Panc1 (cell line): ENCODE data around the gene SHC3.

Experiments used
- CTCF ChIP-seq: fragments of 450-650 bp; IDR thresholded peaks from 2 replicates; pipeline ENCODE4 v1.5.1; 2017; ENCODE audit warnings: mild to moderate bottlenecking
- POLR2AphosphoS5 ChIP-seq: IDR thresholded peaks from 2 replicates; pipeline ENCODE4 v1.6.1; 2012; ENCODE audit warnings: mild to moderate bottlenecking, low read depth, low read length, moderate library complexity
- SIN3A ChIP-seq: IDR thresholded peaks from 2 replicates; pipeline ENCODE4 v1.6.1; 2012; ENCODE audit warnings: low read depth, mild to moderate bottlenecking, low read length, moderate library complexity, borderline replicate concordance; ENCODE audit not compliant: insufficient read depth
- TCF7L2 ChIP-seq: IDR thresholded peaks from 2 replicates; pipeline ENCODE4 v1.6.1; 2011; ENCODE audit warnings: mild to moderate bottlenecking, low read depth, low read length, inconsistent platforms
- TF ChIP-seq, protein P1 (sequence below), 2 experiments: IDR thresholded peaks; 2 replicates each; pipeline ENCODE4 v1.6.1; 2011 to 2012; ENCODE audit warnings: low read depth in 2 of 2, control low read depth in 1 of 2, low read length in 1 of 2, mild to moderate bottlenecking in 1 of 2, moderate library complexity in 1 of 2; ENCODE audit not compliant: insufficient read depth in 1 of 2

DNA sequence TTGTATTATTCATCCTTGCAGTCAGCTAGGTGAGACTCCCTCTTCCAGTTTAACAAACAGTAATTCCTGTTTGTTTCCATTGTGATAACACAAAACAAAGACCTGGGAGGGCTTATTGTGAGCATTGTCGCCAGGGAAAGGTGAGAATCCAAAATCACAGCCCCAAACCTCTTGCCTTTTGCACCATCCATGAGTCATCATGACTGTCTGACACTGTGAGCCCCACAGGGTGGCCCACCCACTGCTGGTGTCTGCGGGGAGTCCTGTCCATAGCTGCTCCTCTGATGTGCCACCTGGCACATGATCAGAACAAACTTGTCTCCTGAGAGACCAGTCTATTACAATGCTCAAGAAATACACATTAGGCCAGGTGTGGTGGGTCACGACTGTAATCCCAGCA, 221.1 kb downstream of the SHC3 start:
- TF ChIP-seq CTCF = no peak
- TF ChIP-seq, protein P1, sequence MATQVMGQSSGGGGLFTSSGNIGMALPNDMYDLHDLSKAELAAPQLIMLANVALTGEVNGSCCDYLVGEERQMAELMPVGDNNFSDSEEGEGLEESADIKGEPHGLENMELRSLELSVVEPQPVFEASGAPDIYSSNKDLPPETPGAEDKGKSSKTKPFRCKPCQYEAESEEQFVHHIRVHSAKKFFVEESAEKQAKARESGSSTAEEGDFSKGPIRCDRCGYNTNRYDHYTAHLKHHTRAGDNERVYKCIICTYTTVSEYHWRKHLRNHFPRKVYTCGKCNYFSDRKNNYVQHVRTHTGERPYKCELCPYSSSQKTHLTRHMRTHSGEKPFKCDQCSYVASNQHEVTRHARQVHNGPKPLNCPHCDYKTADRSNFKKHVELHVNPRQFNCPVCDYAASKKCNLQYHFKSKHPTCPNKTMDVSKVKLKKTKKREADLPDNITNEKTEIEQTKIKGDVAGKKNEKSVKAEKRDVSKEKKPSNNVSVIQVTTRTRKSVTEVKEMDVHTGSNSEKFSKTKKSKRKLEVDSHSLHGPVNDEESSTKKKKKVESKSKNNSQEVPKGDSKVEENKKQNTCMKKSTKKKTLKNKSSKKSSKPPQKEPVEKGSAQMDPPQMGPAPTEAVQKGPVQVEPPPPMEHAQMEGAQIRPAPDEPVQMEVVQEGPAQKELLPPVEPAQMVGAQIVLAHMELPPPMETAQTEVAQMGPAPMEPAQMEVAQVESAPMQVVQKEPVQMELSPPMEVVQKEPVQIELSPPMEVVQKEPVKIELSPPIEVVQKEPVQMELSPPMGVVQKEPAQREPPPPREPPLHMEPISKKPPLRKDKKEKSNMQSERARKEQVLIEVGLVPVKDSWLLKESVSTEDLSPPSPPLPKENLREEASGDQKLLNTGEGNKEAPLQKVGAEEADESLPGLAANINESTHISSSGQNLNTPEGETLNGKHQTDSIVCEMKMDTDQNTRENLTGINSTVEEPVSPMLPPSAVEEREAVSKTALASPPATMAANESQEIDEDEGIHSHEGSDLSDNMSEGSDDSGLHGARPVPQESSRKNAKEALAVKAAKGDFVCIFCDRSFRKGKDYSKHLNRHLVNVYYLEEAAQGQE (IDR thresholded peaks at IDR 0.05; ENCODE audit: insufficient read depth in 1 of 2, low read depth in 2 of 2, low read length in 1 of 2) = no peak
- no peak for TF ChIP-seq POLR2AphosphoS5
- TF ChIP-seq SIN3A = no peak
- no peak for TF ChIP-seq TCF7L2
